H9 (cell line): ENCODE measurements around the gene MAGI1. TPM values are rescaled to one million over a fixed set of nuclear protein-coding genes. Genes with fewer than 3 reads are reported as not detected.

ENCODE experiments used
- DNase-seq: peaks from one replicate; pipeline ENCODE4 v3.0.0-alpha.2; 2017
- H2AFZ ChIP-seq: one replicate; pipeline ENCODE4 v1.6.1; 2013; ENCODE audit warnings: mild to moderate bottlenecking, low read length, control low read depth, moderate library complexity
- H2AK5ac ChIP-seq: 2 replicates; pipeline ENCODE4 v1.6.1; 2013; ENCODE audit warnings: low read length, control low read depth, mixed read lengths; ENCODE audit not compliant: insufficient read length
- H2BK120ac ChIP-seq: one replicate; pipeline ENCODE4 v1.6.1; 2013; ENCODE audit warnings: low read depth, mild to moderate bottlenecking, low read length, control low read depth, inconsistent platforms; ENCODE audit not compliant: poor library complexity, severe bottlenecking
- H2BK12ac ChIP-seq: 2 replicates; pipeline ENCODE4 v1.6.1; 2013; ENCODE audit warnings: low read length, control low read depth, mixed read lengths, low read depth; ENCODE audit not compliant: insufficient read length
- H2BK15ac ChIP-seq: 2 replicates; pipeline ENCODE4 v1.6.1; 2013; ENCODE audit warnings: low read depth, low read length, control low read depth
- H2BK20ac ChIP-seq: one replicate; pipeline ENCODE4 v1.6.1; 2013; ENCODE audit warnings: low read depth, mild to moderate bottlenecking, low read length, control low read depth, inconsistent platforms; ENCODE audit not compliant: poor library complexity, severe bottlenecking
- H2BK5ac ChIP-seq: 2 replicates; pipeline ENCODE4 v1.6.1; 2013; ENCODE audit warnings: low read length, control low read depth, mixed read lengths; ENCODE audit not compliant: insufficient read length
- H3K14ac ChIP-seq: 2 replicates; pipeline ENCODE4 v1.6.1; 2013; ENCODE audit warnings: low read length, control low read depth; ENCODE audit not compliant: insufficient read depth
- H3K18ac ChIP-seq: 2 replicates; pipeline ENCODE4 v1.6.1; 2013; ENCODE audit warnings: low read depth, mild to moderate bottlenecking, mixed read lengths, low read length, control low read depth; ENCODE audit not compliant: insufficient read length
- H3K23ac ChIP-seq: 2 replicates; pipeline ENCODE4 v1.6.1; 2013; ENCODE audit warnings: low read length, control low read depth, mixed read lengths, low read depth; ENCODE audit not compliant: insufficient read length
- H3K23me2 ChIP-seq: 2 replicates; pipeline ENCODE4 v1.6.1; 2013; ENCODE audit warnings: low read depth, mild to moderate bottlenecking, mixed read lengths, low read length, control low read depth; ENCODE audit not compliant: insufficient read length, poor library complexity, severe bottlenecking
- H3K27ac ChIP-seq: 2 replicates; pipeline ENCODE4 v1.5.1; 2013; ENCODE audit warnings: low read length, control low read depth, mixed read lengths, low read depth; ENCODE audit not compliant: insufficient read length
- H3K27me3 ChIP-seq: 2 replicates; pipeline ENCODE4 v1.6.1; 2013; ENCODE audit warnings: low read length, control low read depth, inconsistent platforms; ENCODE audit not compliant: insufficient read depth
- H3K4ac ChIP-seq: 2 replicates; pipeline ENCODE4 v1.6.1; 2013; ENCODE audit warnings: low read depth, mild to moderate bottlenecking, control low read depth, inconsistent platforms, low read length, moderate library complexity
- H3K4me1 ChIP-seq: 2 replicates; pipeline ENCODE4 v1.6.1; 2013; ENCODE audit warnings: low read length, control low read depth, inconsistent platforms; ENCODE audit not compliant: insufficient read depth
- H3K4me2 ChIP-seq: 2 replicates; pipeline ENCODE4 v1.6.1; 2013; ENCODE audit warnings: low read length, control low read depth, mixed read lengths; ENCODE audit not compliant: insufficient read length, insufficient read depth
- H3K56ac ChIP-seq: 2 replicates; pipeline ENCODE4 v1.6.1; 2013; ENCODE audit warnings: low read depth, mild to moderate bottlenecking, mixed read lengths, low read length, control low read depth; ENCODE audit not compliant: insufficient read length
- H3K79me1 ChIP-seq: 2 replicates; pipeline ENCODE4 v1.6.1; 2013; ENCODE audit warnings: low read depth, mild to moderate bottlenecking, moderate library complexity, low read length, control low read depth, inconsistent platforms; ENCODE audit not compliant: insufficient read depth, poor library complexity, severe bottlenecking
- H3K79me2 ChIP-seq: 2 replicates; pipeline ENCODE4 v1.6.1; 2013; ENCODE audit warnings: low read length, control low read depth, inconsistent platforms; ENCODE audit not compliant: insufficient read depth
- H3K9ac ChIP-seq: 2 replicates; pipeline ENCODE4 v1.6.1; 2013; ENCODE audit warnings: low read length, control low read depth, mixed read lengths; ENCODE audit not compliant: insufficient read length; ENCODE audit errors: extremely low read depth
- H3K9me3 ChIP-seq: one replicate; pipeline ENCODE4 v1.6.1; 2013; ENCODE audit warnings: low read depth, low read length, inconsistent platforms; ENCODE audit not compliant: control insufficient read depth
- H3T11ph ChIP-seq: one replicate; pipeline ENCODE4 v1.6.1; 2013; ENCODE audit warnings: mild to moderate bottlenecking, low read length, control low read depth, inconsistent platforms
- H4K20me1 ChIP-seq: one replicate; pipeline ENCODE4 v1.6.1; 2013; ENCODE audit not compliant: control insufficient read depth, insufficient read length, insufficient read depth
- H4K5ac ChIP-seq: 2 replicates; pipeline ENCODE4 v1.6.1; 2013; ENCODE audit warnings: low read depth, mild to moderate bottlenecking, mixed read lengths, low read length, control low read depth; ENCODE audit not compliant: insufficient read length
- H4K8ac ChIP-seq: replicated peaks from 2 replicates; pipeline ENCODE4 v1.6.1; 2013; ENCODE audit warnings: low read length, control low read depth, mixed read lengths, low read depth; ENCODE audit not compliant: insufficient read length
- H4K91ac ChIP-seq: 2 replicates; pipeline ENCODE4 v1.6.1; 2013; ENCODE audit warnings: low read depth, mild to moderate bottlenecking, moderate library complexity, mixed read lengths, low read length, control low read depth; ENCODE audit not compliant: insufficient read length
- H3K27ac Mint-ChIP-seq, 3 experiments: 2 replicates in 2 of 3; 3 replicates in 1 of 3; pipeline ENCODE4 v1.8.0; 2020 to 2021; ENCODE audit warnings: mixed read lengths in 3 of 3, mild to moderate bottlenecking in 1 of 3, moderate library complexity in 1 of 3
- H3K27me3 Mint-ChIP-seq: 2 replicates; pipeline ENCODE4 v1.8.0; 2021; ENCODE audit warnings: low read depth, mild to moderate bottlenecking, moderate library complexity, mixed read lengths
- H3K36me3 Mint-ChIP-seq, 3 experiments: 2 replicates in 2 of 3; 3 replicates in 1 of 3; pipeline ENCODE4 v1.8.0; 2020 to 2021; ENCODE audit warnings: low read depth in 3 of 3, mixed read lengths in 3 of 3; ENCODE audit not compliant: insufficient read depth in 1 of 3
- H3K4me1 Mint-ChIP-seq, 2 experiments: 2 replicates each; pipeline ENCODE4 v1.8.0; 2020; ENCODE audit warnings: mixed read lengths in 2 of 2
- H3K4me3 Mint-ChIP-seq, 2 experiments: 2 replicates in 1 of 2; 3 replicates in 1 of 2; pipeline ENCODE4 v1.8.0; 2020 to 2021; ENCODE audit warnings: mild to moderate bottlenecking in 2 of 2, mixed read lengths in 2 of 2, moderate library complexity in 1 of 2
- H3K9me3 Mint-ChIP-seq, 2 experiments: 2 replicates in 1 of 2; 3 replicates in 1 of 2; pipeline ENCODE4 v1.8.0; 2020; ENCODE audit warnings: mild to moderate bottlenecking in 2 of 2, mixed read lengths in 2 of 2, moderate library complexity in 1 of 2
- WGBS: extraction: QIAGEN DNeasy Blood & Tissue Kit; methylation state at CpG from one replicate; pipeline ENCODE4 v1.1.7; 2013; ENCODE audit warnings: missing lambda C conversion rate, low lambda C conversion rate, mixed read lengths; ENCODE audit not compliant: insufficient read length; ENCODE audit errors: extremely low coverage; 5-methylcytosine and 5-hydroxymethylcytosine counted together
- total RNA-seq: library from RNA; stranded (reverse); gene quantifications from 2 replicates; pipeline ENCODE4 v1.2.1, GENCODE V29; 2021
- TF ChIP-seq, protein P1 (sequence below): fragments of 200-600 bp; sonication (generic); conservative IDR thresholded peaks from 3 replicates; pipeline ENCODE4 v1.8.0; 2021; ENCODE audit warnings: antibody characterized with exemption, mild to moderate bottlenecking

Gene MAGI1
- total RNA-seq, 1 experiment from 2014 or later: 65.7 TPM

DNA sequence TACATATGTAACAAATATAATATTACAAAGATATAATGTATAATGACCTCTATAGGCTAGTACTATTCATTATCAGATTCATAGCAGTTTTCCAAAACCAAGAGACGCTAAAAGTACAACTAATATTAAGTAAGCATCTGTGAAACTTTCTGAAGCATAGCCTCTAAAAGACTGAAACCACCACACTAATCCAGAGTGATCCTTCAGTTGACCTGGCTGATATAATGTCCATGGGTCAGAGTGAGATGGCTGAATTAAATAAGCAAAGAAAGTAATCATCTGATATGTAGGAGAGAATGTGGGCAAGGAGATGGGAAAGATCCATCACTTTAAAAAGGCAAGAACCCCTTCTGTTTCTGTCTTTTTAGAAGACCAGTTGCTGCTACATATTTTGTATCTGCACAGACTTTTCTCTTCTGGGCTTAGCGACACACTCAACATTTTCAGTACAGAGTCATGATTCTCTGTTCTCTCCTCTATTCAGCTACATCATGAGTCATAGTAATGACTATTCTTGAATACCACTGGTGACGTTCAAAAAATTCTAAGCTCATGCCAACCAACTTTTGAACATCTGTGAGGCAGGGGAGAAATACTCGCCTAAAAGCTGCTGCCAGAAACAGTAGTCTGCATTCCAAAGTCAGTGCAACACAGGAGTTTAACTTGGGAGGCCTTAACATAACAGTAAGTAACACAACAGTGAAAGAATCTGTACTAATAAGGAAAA is 149.6 kb downstream of the MAGI1 start:
- H3K4me1 ChIP-seq: peaks cover 4% of the 10 kb centered on the region; the same call in 1 of the 2 replicates
- H3K9me3 Mint-ChIP-seq: no peaks in the 10 kb centered on the region
- no peak overlapping the region for H3K4me2 ChIP-seq
- no peak overlapping the region for H3K23ac ChIP-seq
- DNase-seq: no peak
- H4K8ac ChIP-seq: no peak overlapping the region
- WGBS: no CpG with 5 or more reads among the region's 4 CpGs
- H4K20me1 ChIP-seq: no peaks in the 10 kb centered on the region
- no peak overlapping the region for H2AK5ac ChIP-seq
- H4K5ac ChIP-seq: no peak overlapping the region
- H3K36me3 Mint-ChIP-seq: peaks cover 0 to 8% (median 0%) of the 10 kb centered on the region in 3 experiments; a peak in 2 of 7 replicates
- peaks cover 41 to 51% of the 10 kb centered on the region in 2 experiments for H3K4me1 Mint-ChIP-seq
- peak overlapping the region in 1 of 3 experiments; percentile 69; a peak in 1 of 7 replicates for H3K27ac Mint-ChIP-seq
- H2AFZ ChIP-seq: no peak overlapping the region
- no peak overlapping the region for H3K18ac ChIP-seq
- H3K14ac ChIP-seq: no peak overlapping the region
- H4K91ac ChIP-seq: no peak overlapping the region
- no peak overlapping the region for H3K56ac ChIP-seq
- H3K27me3 Mint-ChIP-seq: no peaks in the 10 kb centered on the region
- H3T11ph ChIP-seq: no peak overlapping the region
- no peak overlapping the region for H2BK120ac ChIP-seq
- no peaks in the 10 kb centered on the region for H3K23me2 ChIP-seq
- H3K4me3 Mint-ChIP-seq: no peak overlapping the region
- no peak overlapping the region for H3K27ac ChIP-seq
- no peaks in the 10 kb centered on the region for H3K9me3 ChIP-seq
- H2BK15ac ChIP-seq: no peak overlapping the region
- no peak overlapping the region for H3K4ac ChIP-seq
- no peaks in the 10 kb centered on the region; the same call in 1 of the 2 replicates for H3K79me2 ChIP-seq
- H2BK12ac ChIP-seq: no peak overlapping the region
- TF ChIP-seq, protein P1, sequence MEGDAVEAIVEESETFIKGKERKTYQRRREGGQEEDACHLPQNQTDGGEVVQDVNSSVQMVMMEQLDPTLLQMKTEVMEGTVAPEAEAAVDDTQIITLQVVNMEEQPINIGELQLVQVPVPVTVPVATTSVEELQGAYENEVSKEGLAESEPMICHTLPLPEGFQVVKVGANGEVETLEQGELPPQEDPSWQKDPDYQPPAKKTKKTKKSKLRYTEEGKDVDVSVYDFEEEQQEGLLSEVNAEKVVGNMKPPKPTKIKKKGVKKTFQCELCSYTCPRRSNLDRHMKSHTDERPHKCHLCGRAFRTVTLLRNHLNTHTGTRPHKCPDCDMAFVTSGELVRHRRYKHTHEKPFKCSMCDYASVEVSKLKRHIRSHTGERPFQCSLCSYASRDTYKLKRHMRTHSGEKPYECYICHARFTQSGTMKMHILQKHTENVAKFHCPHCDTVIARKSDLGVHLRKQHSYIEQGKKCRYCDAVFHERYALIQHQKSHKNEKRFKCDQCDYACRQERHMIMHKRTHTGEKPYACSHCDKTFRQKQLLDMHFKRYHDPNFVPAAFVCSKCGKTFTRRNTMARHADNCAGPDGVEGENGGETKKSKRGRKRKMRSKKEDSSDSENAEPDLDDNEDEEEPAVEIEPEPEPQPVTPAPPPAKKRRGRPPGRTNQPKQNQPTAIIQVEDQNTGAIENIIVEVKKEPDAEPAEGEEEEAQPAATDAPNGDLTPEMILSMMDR: no peak
- H3K79me1 ChIP-seq: peaks cover 7% of the 10 kb centered on the region
- H3K9ac ChIP-seq: no peak overlapping the region
- no peak overlapping the region for H2BK20ac ChIP-seq
- no peak overlapping the region for H2BK5ac ChIP-seq
- H3K27me3 ChIP-seq: no peaks in the 10 kb centered on the region
